ENCODE data around the gene NHERF1. TPM values are rescaled to one million over a fixed set of nuclear protein-coding genes. Genes with fewer than 3 reads are reported as not detected.
A peak's percentile ranks its signal among the peaks of the same experiment; 100 is the strongest.

The NHERF1 gene
- total RNA-seq, 1 donor from 2014 or later = 33.6 TPM

GRCh38 chr17:74779501-74779900 lies 31.1 kb downstream of the NHERF1 start:
- DNase-seq (ENCODE audit: low read depth) = no peak
- Histone ChIP-seq H3K36me3 (ENCODE audit: control insufficient read depth, insufficient read depth, low read length) (no peaks in the 10 kb centered on the region), H3K4me3 (ENCODE audit: low read depth, low read length) (no peak overlapping the region), H3K27me3 (ENCODE audit: control insufficient read depth, insufficient read depth, low read length) (no peaks in the 10 kb centered on the region)
- TF ChIP-seq CTCF (IDR thresholded peaks at IDR 0.05; ENCODE audit: insufficient read depth, low read length, poor library complexity, severe bottlenecking) = no peak

GRCh38 chr17:74779948-74780400 lies 31.5 kb downstream of the NHERF1 start:
- no peak overlapping the region for H3K4me3 ChIP-seq (ENCODE audit: low read depth, low read length)
- no peak for TF ChIP-seq CTCF (IDR thresholded peaks at IDR 0.05; ENCODE audit: insufficient read depth, low read length, poor library complexity, severe bottlenecking)
- no peak for DNase-seq (ENCODE audit: low read depth)
- H3K36me3 ChIP-seq (ENCODE audit: control insufficient read depth, insufficient read depth, low read length) = no peaks in the 10 kb centered on the region
- no peaks in the 10 kb centered on the region for H3K27me3 ChIP-seq (ENCODE audit: control insufficient read depth, insufficient read depth, low read length)

DNA sequence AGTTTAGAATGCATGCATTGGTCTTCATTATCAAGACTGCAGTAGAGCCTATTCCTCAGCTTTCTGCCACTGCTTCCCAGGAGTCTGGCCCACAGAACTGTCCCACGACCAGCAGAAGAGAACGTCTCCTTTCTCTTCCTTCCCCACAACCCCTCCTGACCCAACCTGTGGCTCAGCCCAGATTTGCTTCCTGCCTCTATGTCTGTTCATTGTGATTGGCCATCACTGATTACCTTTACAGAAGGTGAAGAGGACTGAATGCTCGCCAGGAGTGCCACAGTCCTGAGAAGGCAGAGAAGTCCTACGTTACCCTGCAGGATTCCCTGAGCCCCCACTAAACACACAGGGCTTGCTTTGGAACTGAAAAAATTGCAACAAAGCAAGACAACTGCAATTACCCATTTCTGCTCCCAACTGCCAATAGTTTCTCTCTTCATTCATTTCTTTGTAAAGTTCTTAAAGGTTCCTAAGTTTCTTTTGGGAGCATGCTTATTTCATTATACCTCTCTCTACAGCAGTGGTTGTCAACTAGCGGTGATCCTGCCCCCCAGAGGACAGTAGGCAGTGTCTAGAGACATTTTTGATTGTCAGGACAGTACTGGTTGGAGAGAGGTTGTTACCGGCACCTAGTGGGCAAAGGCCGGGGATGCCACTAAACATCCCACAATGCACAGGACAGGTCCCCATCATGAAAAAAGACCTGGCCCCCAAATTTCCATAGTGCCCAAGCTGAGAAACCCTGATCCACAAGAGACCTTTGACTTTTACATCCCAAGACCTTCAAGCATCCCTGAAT lies 32.2 kb downstream of the NHERF1 start:
- no peaks in the 10 kb centered on the region for H3K36me3 ChIP-seq (ENCODE audit: control insufficient read depth, insufficient read depth, low read length)
- no peak overlapping the region for H3K4me3 ChIP-seq (ENCODE audit: low read depth, low read length)
- DNase-seq (ENCODE audit: low read depth) = no peak
- peak; percentile 42 for TF ChIP-seq CTCF (IDR thresholded peaks at IDR 0.05; ENCODE audit: insufficient read depth, low read length, poor library complexity, severe bottlenecking)
- no peaks in the 10 kb centered on the region for H3K27me3 ChIP-seq (ENCODE audit: control insufficient read depth, insufficient read depth, low read length)

- no peaks in the 10 kb centered on the region for H3K27me3 ChIP-seq (ENCODE audit: control insufficient read depth, insufficient read depth, low read length)
- H3K36me3 ChIP-seq (ENCODE audit: control insufficient read depth, insufficient read depth, low read length) = no peaks in the 10 kb centered on the region
- TF ChIP-seq CTCF (IDR thresholded peaks at IDR 0.05; ENCODE audit: insufficient read depth, low read length, poor library complexity, severe bottlenecking) = no peak
- no peak overlapping the region for H3K4me3 ChIP-seq (ENCODE audit: low read depth, low read length)
- DNase-seq (ENCODE audit: low read depth) = no peak
These were observed 34.1 kb downstream of the NHERF1 start for GRCh38 chr17:74782571-74782970.

GRCh38 chr17:74784125-74784810 lies 35.8 kb downstream of the NHERF1 start:
- no peak for DNase-seq (ENCODE audit: low read depth)
- no peak overlapping the region for H3K4me3 ChIP-seq (ENCODE audit: low read depth, low read length)
- TF ChIP-seq CTCF (IDR thresholded peaks at IDR 0.05; ENCODE audit: insufficient read depth, low read length, poor library complexity, severe bottlenecking) = no peak
- no peaks in the 10 kb centered on the region for H3K27me3 ChIP-seq (ENCODE audit: control insufficient read depth, insufficient read depth, low read length)
- H3K36me3 ChIP-seq (ENCODE audit: control insufficient read depth, insufficient read depth, low read length) = no peaks in the 10 kb centered on the region
